SK-N-SH (cell line): Measurements from ENCODE around the gene MAP7D3.

ENCODE experiments used
- CTCF ChIP-seq: fragments of 200-600 bp; sonication (generic); IDR thresholded peaks from 2 replicates; pipeline ENCODE4 v1.6.1; 2017; ENCODE audit warnings: antibody characterized with exemption, mild to moderate bottlenecking, moderate library complexity
- ELF1 ChIP-seq: IDR thresholded peaks from 2 replicates; pipeline ENCODE4 v1.4.0; 2012
- EP300 ChIP-seq, 2 experiments: IDR thresholded peaks; 2 replicates each; pipeline versions ENCODE4 v1.4.0 to v1.6.1; 2012; ENCODE audit warnings: borderline replicate concordance in 1 of 2, low read depth in 1 of 2, low read length in 1 of 2
- FOXJ3 ChIP-seq: sonication (generic); formaldehyde crosslinking; IDR thresholded peaks from 2 replicates; pipeline ENCODE4 v1.5.1; 2020; ENCODE audit warnings: mild to moderate bottlenecking, missing genetic modification reagents
- MAX ChIP-seq: IDR thresholded peaks from 2 replicates; pipeline ENCODE4 v1.4.0; 2012; ENCODE audit warnings: low read depth
- MEF2A ChIP-seq: IDR thresholded peaks from 2 replicates; pipeline ENCODE4 v1.4.0; 2012; ENCODE audit warnings: low read depth, borderline replicate concordance
- MXI1 ChIP-seq: IDR thresholded peaks from 2 replicates; pipeline ENCODE4 v1.6.1; 2012; ENCODE audit warnings: mild to moderate bottlenecking, low read depth, low read length, improper control_type of control experiment
- NRF1 ChIP-seq: IDR thresholded peaks from 2 replicates; pipeline ENCODE4 v1.6.1; 2012; ENCODE audit warnings: low read depth, mild to moderate bottlenecking, low read length
- POLR2AphosphoS5 ChIP-seq: IDR thresholded peaks from 2 replicates; pipeline ENCODE4 v1.6.1; 2012; ENCODE audit warnings: low read depth, low read length
- RCOR1 ChIP-seq: fragments of 150-350 bp; IDR thresholded peaks from 2 replicates; pipeline ENCODE4 v1.6.1; 2017; ENCODE audit warnings: antibody characterized with exemption, low read length
- REST ChIP-seq: IDR thresholded peaks from 2 replicates; pipeline ENCODE4 v1.6.1; 2012; ENCODE audit warnings: mild to moderate bottlenecking, low read depth, low read length, moderate library complexity
- RFX5 ChIP-seq: IDR thresholded peaks from 2 replicates; pipeline ENCODE4 v1.6.1; 2012; ENCODE audit warnings: mild to moderate bottlenecking, improper control_type of control experiment, low read length
- SIN3A ChIP-seq: IDR thresholded peaks from 2 replicates; pipeline ENCODE4 v1.6.1; 2012; ENCODE audit warnings: low read depth, mild to moderate bottlenecking, low read length, moderate library complexity, borderline replicate concordance
- TEAD4 ChIP-seq: IDR thresholded peaks from 2 replicates; pipeline ENCODE4 v1.4.0; 2012; ENCODE audit warnings: mild to moderate bottlenecking, borderline replicate concordance; ENCODE audit not compliant: insufficient read depth

GRCh38 chrX:136210243-136210642 is 41.0 kb downstream of the MAP7D3 start:
- no peak for TF ChIP-seq POLR2AphosphoS5
- no peak for TF ChIP-seq MAX
- no peak for TF ChIP-seq CTCF
- no peak for TF ChIP-seq REST
- no peak for TF ChIP-seq SIN3A
- TF ChIP-seq NRF1: no peak
- no peak for TF ChIP-seq FOXJ3 (CRISPR knock-in tag)
- TF ChIP-seq EP300 (IDR thresholded peaks at IDR 0.05; ENCODE audit: borderline replicate concordance in 1 of 2, low read depth in 1 of 2, low read length in 1 of 2): no peak
- no peak for TF ChIP-seq RFX5
- no peak for TF ChIP-seq TEAD4
- no peak for TF ChIP-seq MXI1
- TF ChIP-seq ELF1: no peak
- no peak for TF ChIP-seq RCOR1
- no peak for TF ChIP-seq MEF2A
